ENCODE results near the gene NEK6.

NEK6 gene

DNA sequence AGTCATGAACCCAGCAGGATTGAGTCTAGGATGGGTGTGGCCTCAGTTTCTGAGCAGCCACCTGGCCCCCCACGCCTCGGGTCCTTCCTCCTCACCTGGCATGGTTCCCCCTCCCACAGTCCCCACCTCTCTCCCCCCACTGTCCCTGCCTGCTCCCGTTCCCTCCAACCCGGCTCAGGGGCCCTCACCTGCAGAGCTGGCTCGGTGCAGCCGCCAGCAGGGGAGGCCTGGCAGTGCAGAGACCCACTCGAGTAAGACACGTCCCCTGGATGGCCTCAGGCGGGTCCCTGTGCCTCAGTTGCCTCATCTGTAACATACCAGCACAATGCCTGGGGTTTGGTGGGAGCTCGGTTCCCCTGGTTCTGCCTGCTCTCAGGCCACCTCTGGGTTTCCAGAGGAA is 66.2 kb downstream of the NEK6 start:
- TF ChIP-seq, protein P1, sequence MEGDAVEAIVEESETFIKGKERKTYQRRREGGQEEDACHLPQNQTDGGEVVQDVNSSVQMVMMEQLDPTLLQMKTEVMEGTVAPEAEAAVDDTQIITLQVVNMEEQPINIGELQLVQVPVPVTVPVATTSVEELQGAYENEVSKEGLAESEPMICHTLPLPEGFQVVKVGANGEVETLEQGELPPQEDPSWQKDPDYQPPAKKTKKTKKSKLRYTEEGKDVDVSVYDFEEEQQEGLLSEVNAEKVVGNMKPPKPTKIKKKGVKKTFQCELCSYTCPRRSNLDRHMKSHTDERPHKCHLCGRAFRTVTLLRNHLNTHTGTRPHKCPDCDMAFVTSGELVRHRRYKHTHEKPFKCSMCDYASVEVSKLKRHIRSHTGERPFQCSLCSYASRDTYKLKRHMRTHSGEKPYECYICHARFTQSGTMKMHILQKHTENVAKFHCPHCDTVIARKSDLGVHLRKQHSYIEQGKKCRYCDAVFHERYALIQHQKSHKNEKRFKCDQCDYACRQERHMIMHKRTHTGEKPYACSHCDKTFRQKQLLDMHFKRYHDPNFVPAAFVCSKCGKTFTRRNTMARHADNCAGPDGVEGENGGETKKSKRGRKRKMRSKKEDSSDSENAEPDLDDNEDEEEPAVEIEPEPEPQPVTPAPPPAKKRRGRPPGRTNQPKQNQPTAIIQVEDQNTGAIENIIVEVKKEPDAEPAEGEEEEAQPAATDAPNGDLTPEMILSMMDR (IDR thresholded peaks at IDR 0.05; ENCODE audit: insufficient read depth, low read depth, low read length, missing control alignments) = no peak
- H3K4me3 ChIP-seq (ENCODE audit: low read depth, low read length) = no peak overlapping the region
- no peak for DNase-seq (ENCODE audit: low read depth)

DNA sequence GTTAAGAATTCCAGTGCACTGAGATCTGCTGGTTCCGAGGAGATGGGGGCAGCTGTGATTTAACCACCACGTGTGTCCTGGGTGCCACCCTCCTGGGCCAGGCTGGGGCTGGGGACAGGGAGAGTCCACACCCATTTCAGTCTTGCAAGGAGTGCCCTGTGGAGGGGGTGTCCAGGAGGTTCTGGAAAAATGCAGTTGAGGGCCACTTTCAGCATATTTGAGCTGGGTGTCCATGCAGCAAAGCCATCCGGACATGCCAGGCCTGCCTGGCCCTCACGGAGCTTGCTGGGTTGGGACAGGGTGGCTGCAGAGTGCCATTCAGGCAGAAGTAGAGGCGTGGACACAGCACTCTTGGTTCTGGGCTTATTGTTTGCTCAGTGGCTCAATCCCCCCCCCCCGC is 68.1 kb downstream of the NEK6 start:
- TF ChIP-seq, protein P1 (IDR thresholded peaks at IDR 0.05; ENCODE audit: insufficient read depth, low read depth, low read length, missing control alignments) = no peak
- no peak for DNase-seq (ENCODE audit: low read depth)
- H3K4me3 ChIP-seq (ENCODE audit: low read depth, low read length) = no peak overlapping the region

DNA sequence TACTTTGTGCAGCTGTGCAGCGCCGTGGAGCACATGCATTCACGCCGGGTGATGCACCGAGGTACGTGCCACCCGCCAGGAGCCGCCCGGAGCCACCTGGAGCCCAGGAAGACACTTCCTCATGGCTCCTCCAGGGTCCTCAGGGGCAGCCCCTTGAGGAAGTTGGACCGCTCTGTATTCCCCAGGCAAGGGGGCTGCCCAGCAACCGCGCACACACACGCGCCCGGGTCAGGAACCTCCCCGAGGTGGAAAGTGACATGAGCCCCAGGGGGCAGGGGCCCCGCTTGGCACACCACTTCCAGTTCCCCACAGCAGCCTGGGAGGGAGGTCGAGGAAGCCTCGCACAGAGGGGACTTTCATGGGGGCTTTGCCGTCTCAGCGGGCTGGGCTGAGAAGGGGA is 68.6 kb downstream of the NEK6 start:
- H3K4me3 ChIP-seq (ENCODE audit: low read depth, low read length) = no peak overlapping the region
- TF ChIP-seq, protein P1 (IDR thresholded peaks at IDR 0.05; ENCODE audit: insufficient read depth, low read depth, low read length, missing control alignments) = no peak
- DNase-seq (ENCODE audit: low read depth) = no peak

DNA sequence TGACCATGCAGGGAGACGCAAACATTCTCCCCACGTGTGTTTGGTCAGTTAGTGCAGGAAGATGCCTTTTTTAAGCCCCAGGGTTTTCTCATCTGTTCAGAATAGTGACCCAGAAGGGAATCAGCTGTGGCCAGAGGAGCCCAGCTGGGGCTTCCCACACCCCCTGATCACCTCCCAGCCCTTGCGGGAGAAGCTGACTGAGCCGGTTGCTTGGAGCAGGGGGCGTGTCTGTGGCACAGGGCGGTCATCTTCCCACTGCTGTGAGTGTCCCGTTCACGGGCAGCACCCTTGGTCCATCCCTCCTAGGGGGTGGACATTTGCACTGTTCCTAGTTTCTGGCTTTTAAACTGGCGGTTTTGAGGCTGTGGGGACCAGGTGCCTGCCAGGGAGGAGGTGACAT is 69.7 kb downstream of the NEK6 start:
- TF ChIP-seq, protein P1 (IDR thresholded peaks at IDR 0.05; ENCODE audit: insufficient read depth, low read depth, low read length, missing control alignments) = no peak
- DNase-seq (ENCODE audit: low read depth) = no peak

DNA sequence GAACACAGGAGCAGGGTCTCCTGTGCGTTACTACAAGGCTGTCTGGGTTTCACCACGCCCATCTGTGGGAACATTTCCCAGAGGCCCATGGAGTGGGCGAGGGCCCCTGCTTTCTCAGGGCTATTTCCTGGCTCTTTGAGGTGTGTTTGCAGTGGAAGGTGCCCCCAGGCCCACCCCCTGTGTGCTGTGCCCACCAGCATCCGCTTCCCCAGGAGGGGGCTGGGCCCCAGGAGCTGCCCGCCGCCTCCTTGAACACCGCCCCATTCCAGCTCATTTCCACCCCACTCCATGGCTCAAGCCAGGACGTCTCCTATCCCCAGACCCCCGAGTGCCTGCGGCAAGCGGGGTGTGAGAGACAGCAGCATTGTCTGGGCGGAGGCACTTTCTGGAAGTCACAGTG is 70.5 kb downstream of the NEK6 start:
- TF ChIP-seq, protein P1 (IDR thresholded peaks at IDR 0.05; ENCODE audit: insufficient read depth, low read depth, low read length, missing control alignments) = no peak
- H3K4me3 ChIP-seq (ENCODE audit: low read depth, low read length) = no peak overlapping the region
- no peak for DNase-seq (ENCODE audit: low read depth)

More for the DNA sequence above, 69.7 kb downstream of the NEK6 start:
- H3K4me3 ChIP-seq (ENCODE audit: low read depth, low read length) = no peak overlapping the region

DNA sequence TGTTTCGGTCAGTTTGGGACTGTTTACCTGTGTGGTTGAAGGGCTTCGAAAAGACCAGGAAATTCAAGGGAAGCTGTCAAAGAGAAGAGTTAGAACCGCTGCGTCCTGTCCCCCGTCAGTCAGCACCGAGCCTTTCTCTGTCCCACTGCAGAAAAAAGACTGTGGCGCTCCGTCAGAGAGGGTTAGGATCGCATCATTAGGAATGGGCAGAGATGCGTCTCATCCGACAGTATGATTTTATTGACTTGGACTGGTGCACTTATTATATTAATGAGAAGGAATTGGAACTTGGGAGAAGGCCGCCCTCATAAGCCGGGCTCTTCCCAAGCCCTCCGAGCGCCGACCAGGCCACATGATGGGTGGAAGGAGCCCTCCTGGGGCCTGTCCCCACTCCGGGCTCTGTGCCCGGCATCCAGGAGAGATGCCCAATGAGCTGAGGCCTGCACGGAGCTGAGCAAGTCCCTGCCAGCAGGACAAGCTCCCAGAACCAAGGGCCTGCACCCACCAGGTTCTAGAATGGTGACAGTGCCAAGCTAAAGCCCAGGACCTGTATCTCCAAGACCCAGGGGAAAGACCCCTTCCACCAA is 71.5 kb downstream of the NEK6 start:
- TF ChIP-seq, protein P1 (IDR thresholded peaks at IDR 0.05; ENCODE audit: insufficient read depth, low read depth, low read length, missing control alignments) = no peak
- H3K4me3 ChIP-seq (ENCODE audit: low read depth, low read length) = no peak overlapping the region
- no peak for DNase-seq (ENCODE audit: low read depth)

DNA sequence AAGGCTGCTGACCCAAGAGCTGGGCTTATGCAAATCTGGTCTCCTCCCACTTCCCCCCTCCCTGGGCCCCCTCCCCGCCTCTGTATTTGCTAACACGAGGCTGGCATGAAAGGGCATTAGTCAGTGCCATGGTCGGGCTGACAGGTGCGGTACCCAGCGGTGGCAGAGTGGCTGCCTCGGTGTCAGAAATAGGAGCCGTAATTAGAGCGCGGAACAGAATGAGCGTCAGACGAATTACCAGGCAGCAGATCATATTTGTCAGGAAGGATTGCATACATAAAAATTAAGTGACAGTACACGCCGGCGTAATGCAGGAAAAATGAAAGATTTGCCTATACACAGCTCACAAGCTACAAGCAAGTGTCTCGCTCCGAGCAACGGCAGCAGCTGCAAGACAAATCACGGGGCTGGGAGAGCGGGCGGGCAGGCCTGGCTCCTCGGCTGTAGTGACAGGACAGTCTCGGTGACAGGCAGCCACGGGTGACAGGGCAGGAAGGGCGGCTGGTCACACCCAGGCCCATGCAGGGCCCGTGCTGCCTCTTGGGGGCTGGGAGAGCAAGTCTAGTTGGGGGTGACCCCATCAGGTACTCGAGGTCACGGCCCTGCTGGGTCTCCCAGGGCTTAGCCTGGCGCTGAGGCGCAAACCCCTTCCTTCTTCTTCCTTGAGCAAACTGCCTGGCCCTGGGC is 72.4 kb downstream of the NEK6 start:
- no peak for DNase-seq (ENCODE audit: low read depth)
- TF ChIP-seq, protein P1 (IDR thresholded peaks at IDR 0.05; ENCODE audit: insufficient read depth, low read depth, low read length, missing control alignments) = no peak
- H3K4me3 ChIP-seq (ENCODE audit: low read depth, low read length) = no peak overlapping the region

Data from GM12865 (cell line).